IMR-90 (cell line): Measurements from ENCODE around the gene CTSC. TPM values are rescaled to one million over a fixed set of nuclear protein-coding genes. Genes with fewer than 3 reads are reported as not detected.

Experiments used
- ATAC-seq: fragments of 200-7000 bp; cut with Tn5 transposase; 2 replicates; pipeline ENCODE4 v1.9.1; 2020; ENCODE audit warnings: low read depth, mild to moderate bottlenecking, moderate library complexity
- BruUV-seq: library from RNA; stranded (reverse); fragments of 400-500 nt; replicated peaks from 2 replicates; lab custom pipeline; 2021; lab: Mats Ljungman, UMichigan
- CTCF ChIA-PET: fragments of 300-600 bp; formaldehyde crosslinking; extraction: SDS; loops from one replicate; lab custom pipeline; 2021; ENCODE audit warnings: antibody characterized with exemption; lab: Yijun Ruan, JAX
- POLR2A ChIA-PET: fragments of 300-600 bp; sonication (Branson Sonifier 250); formaldehyde crosslinking; loops from one replicate; lab custom pipeline; 2022; ENCODE audit warnings: antibody characterized with exemption; ENCODE audit not compliant: unreplicated experiment; lab: Charles Lee
- DNase-seq: peaks from one replicate; pipeline ENCODE4 v3.0.0; 2013
- H2AFZ ChIP-seq: replicated peaks from 2 replicates; pipeline ENCODE3; 2013; ENCODE audit warnings: low read length, mild to moderate bottlenecking; ENCODE audit not compliant: poor library complexity
- H2AK5ac ChIP-seq: 2 replicates; pipeline ENCODE4 v1.6.1; 2013; ENCODE audit warnings: low read depth, low read length, inconsistent platforms
- H2AK9ac ChIP-seq: replicated peaks from 2 replicates; pipeline ENCODE3; 2013; ENCODE audit warnings: mild to moderate bottlenecking, low read depth, low read length, moderate library complexity; ENCODE audit not compliant: poor library complexity
- H2BK120ac ChIP-seq: 2 replicates; pipeline ENCODE4 v1.6.1; 2013; ENCODE audit warnings: low read depth, low read length, inconsistent platforms
- H2BK15ac ChIP-seq: 3 replicates; pipeline ENCODE4 v1.6.1; 2013; ENCODE audit warnings: low read depth, low read length, inconsistent platforms
- H2BK20ac ChIP-seq: 2 replicates; pipeline ENCODE4 v1.6.1; 2013; ENCODE audit warnings: low read depth, mild to moderate bottlenecking, inconsistent platforms, low read length, moderate library complexity
- H2BK5ac ChIP-seq: 2 replicates; pipeline ENCODE4 v1.6.1; 2013; ENCODE audit warnings: mild to moderate bottlenecking, low read depth, low read length, inconsistent platforms; ENCODE audit not compliant: poor library complexity, severe bottlenecking
- H3K14ac ChIP-seq: replicated peaks from 2 replicates; pipeline ENCODE4 v1.6.1; 2013; ENCODE audit warnings: low read depth, low read length, inconsistent platforms
- H3K18ac ChIP-seq: 2 replicates; pipeline ENCODE4 v1.6.1; 2013; ENCODE audit warnings: low read depth, low read length, control low read depth
- H3K23ac ChIP-seq: 2 replicates; pipeline ENCODE4 v1.6.1; 2013; ENCODE audit warnings: low read depth, low read length, inconsistent platforms
- H3K27ac ChIP-seq: 2 replicates; pipeline ENCODE4 v1.5.1; 2013; ENCODE audit warnings: mild to moderate bottlenecking, control low read depth, low read length; ENCODE audit not compliant: insufficient read depth
- H3K27me3 ChIP-seq: 2 replicates; pipeline ENCODE4 v1.6.1; 2013; ENCODE audit warnings: low read length; ENCODE audit not compliant: control insufficient read depth, insufficient read depth
- H3K36me3 ChIP-seq: 2 replicates; pipeline ENCODE4 v1.6.1; 2013; ENCODE audit warnings: low read length, mixed read lengths; ENCODE audit not compliant: control insufficient read depth, insufficient read depth
- H3K4ac ChIP-seq: 2 replicates; pipeline ENCODE4 v1.6.1; 2013; ENCODE audit warnings: low read depth, low read length, inconsistent platforms
- H3K4me1 ChIP-seq: 2 replicates; pipeline ENCODE4 v1.6.1; 2013; ENCODE audit warnings: low read length, mixed read lengths; ENCODE audit not compliant: control insufficient read depth, insufficient read depth
- H3K4me2 ChIP-seq: 2 replicates; pipeline ENCODE4 v1.6.1; 2013; ENCODE audit warnings: low read depth, mild to moderate bottlenecking, control low read depth, low read length, moderate library complexity
- H3K4me3 ChIP-seq: 2 replicates; pipeline ENCODE4 v1.5.1; 2013; ENCODE audit warnings: low read depth, mild to moderate bottlenecking, control low read depth, low read length, moderate library complexity; ENCODE audit not compliant: insufficient read depth
- H3K56ac ChIP-seq: 2 replicates; pipeline ENCODE4 v1.6.1; 2013; ENCODE audit warnings: low read length, inconsistent platforms; ENCODE audit not compliant: insufficient read depth; ENCODE audit errors: extremely low read depth
- H3K79me1 ChIP-seq, 2 experiments: 2 replicates each; pipeline ENCODE4 v1.6.1; 2013; ENCODE audit warnings: low read length in 2 of 2, inconsistent platforms in 1 of 2, low read depth in 1 of 2
- H3K9ac ChIP-seq: 2 replicates; pipeline ENCODE4 v1.6.1; 2013; ENCODE audit warnings: low read depth, low read length, control low read depth
- H3K9me1 ChIP-seq: 2 replicates; pipeline ENCODE4 v1.6.1; 2013; ENCODE audit warnings: low read length, inconsistent platforms; ENCODE audit not compliant: insufficient read depth
- H3K9me3 ChIP-seq: 2 replicates; pipeline ENCODE4 v1.6.1; 2013; ENCODE audit warnings: low read length; ENCODE audit not compliant: control insufficient read depth, insufficient read depth
- H4K20me1 ChIP-seq: 2 replicates; pipeline ENCODE4 v1.6.1; 2013; ENCODE audit warnings: low read length, inconsistent platforms; ENCODE audit not compliant: insufficient read depth
- H4K5ac ChIP-seq: 2 replicates; pipeline ENCODE4 v1.6.1; 2013; ENCODE audit warnings: mild to moderate bottlenecking, low read depth, low read length, control low read depth
- H4K8ac ChIP-seq, 2 experiments: 2 replicates each; pipeline ENCODE4 v1.6.1; 2013; ENCODE audit warnings: low read depth in 2 of 2, low read length in 2 of 2, control low read depth in 1 of 2, inconsistent platforms in 1 of 2
- H4K91ac ChIP-seq: 2 replicates; pipeline ENCODE4 v1.6.1; 2013; ENCODE audit warnings: low read depth, low read length, inconsistent platforms; ENCODE audit not compliant: insufficient read depth
- BHLHE40 ChIP-seq: fragments of 150-350 bp; IDR thresholded peaks from 2 replicates; pipeline ENCODE4 v1.6.1; 2016; ENCODE audit warnings: mild to moderate bottlenecking, low read depth, low read length
- CEBPB ChIP-seq: IDR thresholded peaks from 2 replicates; pipeline ENCODE4 v1.6.1; 2012; ENCODE audit warnings: low read depth, low read length, improper control_type of control experiment
- CHD1 ChIP-seq: IDR thresholded peaks from 2 replicates; pipeline ENCODE4 v1.6.1; 2012; ENCODE audit warnings: low read depth, low read length, improper control_type of control experiment
- CTCF ChIP-seq: conservative IDR thresholded peaks from 2 replicates; pipeline ENCODE4 v1.5.1; 2012; ENCODE audit warnings: mild to moderate bottlenecking, low read depth, low read length, improper control_type of control experiment
- FOS ChIP-seq: fragments of 150-350 bp; IDR thresholded peaks from 2 replicates; pipeline ENCODE4 v1.6.1; 2016; ENCODE audit warnings: low read depth, low read length
- MAFK ChIP-seq: IDR thresholded peaks from 2 replicates; pipeline ENCODE4 v1.6.1; 2012; ENCODE audit warnings: low read depth, low read length, improper control_type of control experiment
- MAZ ChIP-seq: IDR thresholded peaks from 2 replicates; pipeline ENCODE4 v1.6.1; 2012; ENCODE audit warnings: low read depth, mild to moderate bottlenecking, low read length, improper control_type of control experiment, moderate library complexity, borderline replicate concordance
- MXI1 ChIP-seq: IDR thresholded peaks from 2 replicates; pipeline ENCODE4 v1.6.1; 2012; ENCODE audit warnings: low read depth, mild to moderate bottlenecking, low read length, moderate library complexity, borderline replicate concordance
- NFE2L2 ChIP-seq: fragments of 150-350 bp; IDR thresholded peaks from 2 replicates; pipeline ENCODE4 v1.6.1; 2016; ENCODE audit warnings: low read depth, mild to moderate bottlenecking, low read length
- POLR2A ChIP-seq: IDR thresholded peaks from 2 replicates; pipeline ENCODE4 v1.6.1; 2012; ENCODE audit warnings: mild to moderate bottlenecking, low read depth, low read length
- RAD21 ChIP-seq: IDR thresholded peaks from 2 replicates; pipeline ENCODE4 v1.6.1; 2012; ENCODE audit warnings: low read length, improper control_type of control experiment
- RCOR1 ChIP-seq: IDR thresholded peaks from 2 replicates; pipeline ENCODE4 v1.6.1; 2012; ENCODE audit warnings: mild to moderate bottlenecking, low read length, improper control_type of control experiment; ENCODE audit not compliant: insufficient replicate concordance
- RFX5 ChIP-seq: IDR thresholded peaks from 2 replicates; pipeline ENCODE4 v1.8.0; 2012; ENCODE audit warnings: low read depth, mild to moderate bottlenecking, low read length, moderate library complexity
- SMC3 ChIP-seq: fragments of 150-350 bp; IDR thresholded peaks from 2 replicates; pipeline ENCODE4 v1.6.1; 2016; ENCODE audit warnings: low read depth, mild to moderate bottlenecking, antibody characterized with exemption, low read length, moderate library complexity
- USF2 ChIP-seq: fragments of 150-350 bp; IDR thresholded peaks from 2 replicates; pipeline ENCODE4 v1.6.1; 2017; ENCODE audit warnings: mild to moderate bottlenecking, antibody characterized with exemption, low read length, low read depth
- WGBS, 2 experiments: methylation state at CpG; one replicate each; pipeline versions ENCODE4 v1.1.5 to v1.1.7; 2013; ENCODE audit warnings: missing lambda C conversion rate in 2 of 2; ENCODE audit not compliant: insufficient read length in 1 of 2; ENCODE audit errors: extremely low coverage in 2 of 2; 5-methylcytosine and 5-hydroxymethylcytosine counted together
- dilution Hi-C: fragments of 300-500 bp; cut with HindIII; formaldehyde crosslinking; loops from one replicate; pipeline ENCODE4 v1.14.3; 2018; ENCODE audit warnings: low sequenced_read_pairs; ENCODE audit not compliant: unreplicated experiment
- in situ Hi-C: fragments of 300-500 bp; cut with MboI; formaldehyde crosslinking; loops from 3 replicates; pipeline ENCODE4 v1.14.3; 2019; ENCODE audit warnings: low sequenced_read_pairs, inconsistent platforms, mixed read lengths
- intact Hi-C: fragments of 100-400 bp; cut with micrococcal nuclease; formaldehyde crosslinking; loops from 2 replicates; pipeline ENCODE4 v1.10.0; 2022
- polyA plus RNA-seq, 3 experiments: library from polyadenylated mRNA; depleted of rRNA; stranded (reverse); fragments of >200 nt; gene quantifications; 2 replicates each; pipeline ENCODE4 v1.2.3, GENCODE V29; 2012; ENCODE audit warnings: low replicate concordance in 1 of 3
- total RNA-seq: library from RNA; depleted of rRNA; stranded (reverse); fragments of >200 nt; gene quantifications from 2 replicates; pipeline ENCODE4 v1.2.3, GENCODE V29; 2012
- TF ChIP-seq, protein P1 (sequence below): fragments of 150-350 bp; IDR thresholded peaks from 2 replicates; pipeline ENCODE4 v1.6.1; 2016; ENCODE audit warnings: low read depth, mild to moderate bottlenecking, low read length, moderate library complexity, borderline replicate concordance

Gene CTSC
- total and polyA plus RNA-seq, 2 of the 4 experiments (the other 2 are of a cell fraction) = 208 to 299 TPM

GRCh38 chr11:88293931-88294330 is 43.6 kb downstream of the CTSC start:
- H3K36me3 ChIP-seq = peaks cover 25% of the 10 kb centered on the region
- no peak overlapping the region for H3K18ac ChIP-seq
- H3K4ac ChIP-seq = no peak overlapping the region
- DNase-seq (peak; percentile 65), ATAC-seq (no peak; the same call in 1 of the 2 replicates)
- no peak overlapping the region for H3K4me3 ChIP-seq
- H3K27ac ChIP-seq = no peak overlapping the region
- no peak overlapping the region for H4K91ac ChIP-seq
- no peak overlapping the region for H4K5ac ChIP-seq
- intact Hi-C loops = loop anchor here (10.0 kb wide), 1 partner anchor 939 kb away; no protein-coding TSS in a partner anchor
- no peaks in the 10 kb centered on the region for H3K9me1 ChIP-seq
- H4K8ac ChIP-seq = no peak overlapping the region
- H2AK9ac ChIP-seq = no peak overlapping the region
- no peaks in the 10 kb centered on the region for H3K9me3 ChIP-seq
- H3K4me2 ChIP-seq = no peak overlapping the region
- H3K14ac ChIP-seq = no peak overlapping the region
- H2BK20ac ChIP-seq = no peak overlapping the region
- no peak overlapping the region for H2BK5ac ChIP-seq
- no peaks in the 10 kb centered on the region for H4K20me1 ChIP-seq
- H2BK15ac ChIP-seq = no peak overlapping the region
- no peak overlapping the region for H2BK120ac ChIP-seq
- no peak overlapping the region for H2AFZ ChIP-seq
- H3K27me3 ChIP-seq = no peaks in the 10 kb centered on the region
- WGBS, 2 experiments = no CpG with 5 or more reads among the region's 3 CpGs
- H3K56ac ChIP-seq = no peak overlapping the region
- in situ Hi-C loops = no loop called here
- H3K9ac ChIP-seq = no peak overlapping the region
- H3K79me1 ChIP-seq = peaks cover 0 to 2% of the 10 kb centered on the region in 2 experiments; a peak in 1 of 4 replicates
- H3K23ac ChIP-seq = no peak overlapping the region
- no peak for TF ChIP-seq CEBPB
- TF ChIP-seq RCOR1 = no peak
- TF ChIP-seq BHLHE40 = no peak
- TF ChIP-seq NFE2L2 = no peak
- TF ChIP-seq CHD1 = no peak
- no peak for TF ChIP-seq POLR2A
- TF ChIP-seq RFX5 = no peak
- no peak for TF ChIP-seq USF2
- no peak for TF ChIP-seq MAFK
- TF ChIP-seq MXI1 = no peak
- TF ChIP-seq RAD21 = no peak
- TF ChIP-seq FOS = no peak
- no peak for TF ChIP-seq CTCF
- TF ChIP-seq SMC3 = no peak
- no peak for TF ChIP-seq MAZ
- TF ChIP-seq, protein P1, sequence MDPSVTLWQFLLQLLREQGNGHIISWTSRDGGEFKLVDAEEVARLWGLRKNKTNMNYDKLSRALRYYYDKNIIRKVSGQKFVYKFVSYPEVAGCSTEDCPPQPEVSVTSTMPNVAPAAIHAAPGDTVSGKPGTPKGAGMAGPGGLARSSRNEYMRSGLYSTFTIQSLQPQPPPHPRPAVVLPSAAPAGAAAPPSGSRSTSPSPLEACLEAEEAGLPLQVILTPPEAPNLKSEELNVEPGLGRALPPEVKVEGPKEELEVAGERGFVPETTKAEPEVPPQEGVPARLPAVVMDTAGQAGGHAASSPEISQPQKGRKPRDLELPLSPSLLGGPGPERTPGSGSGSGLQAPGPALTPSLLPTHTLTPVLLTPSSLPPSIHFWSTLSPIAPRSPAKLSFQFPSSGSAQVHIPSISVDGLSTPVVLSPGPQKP = no peak
- peaks cover 2% of the 10 kb centered on the region; the same call in 1 of the 2 replicates for H3K4me1 ChIP-seq
- BruUV-seq = TSS peak; percentile 97
- CTCF ChIA-PET = no interaction called here
- no peak overlapping the region for H2AK5ac ChIP-seq
- POLR2A ChIA-PET = no interaction called here
- dilution Hi-C loops = no loop called here
